Right ventricle myocardium superior (tissue), 1 donor: ENCODE measurements around the gene CUTA. TPM values are rescaled to one million over a fixed set of nuclear protein-coding genes. Genes with fewer than 3 reads are reported as not detected.
"Not testable (repeated sequence)": the region's sequence is repeated elsewhere in the genome, so short reads cannot be mapped to it uniquely, and the experiment has no call there.

Source experiments
- ATAC-seq: fragments of 200-7000 bp; cut with Tn5 transposase; one replicate; pipeline ENCODE4 v1.9.1; 2020; ENCODE audit warnings: mild to moderate bottlenecking; ENCODE audit not compliant: poor library complexity
- DNase-seq: peaks from one replicate; pipeline ENCODE4 v3.0.0-alpha.2; 2020
- intact Hi-C: fragments of 100-400 bp; cut with DNase I; formaldehyde crosslinking; loops from one replicate; pipeline ENCODE4 v1.11.2; 2022
- total RNA-seq: library from RNA; stranded (reverse); fragmentation: NEBNext Ultra II Directional; extraction: Animal tissue kit (Norgen Biotek cat#: 25700); gene quantifications from one replicate; pipeline ENCODE4 v1.2.1, GENCODE V29; 2021
- donor health status: DM: no; HTN: yes; CAD: no; lungs with severe emphysema.

CUTA gene
- total RNA-seq, 1 donor from 2014 or later: 102 TPM

- DNase-seq (no peak), ATAC-seq (no peak)
- intact Hi-C loops: loop anchor here (10.0 kb wide), 1 partner anchor 118 kb away; the partner anchor contains the start of gene RGL2
Measured at GRCh38 chr6:33412140-33413009, 5.5 kb downstream of the CUTA start.

- DNase-seq (no peak), ATAC-seq (no peak)
- intact Hi-C loops: loop anchor here (10.0 kb wide), 1 partner anchor 117 kb away; the partner anchor contains the start of gene RGL2
Measured at GRCh38 chr6:33411632-33412005, 6.3 kb downstream of the CUTA start.

- peak; percentile 79 for ATAC-seq
- no peak for DNase-seq
- intact Hi-C loops: loop anchor here (10.0 kb wide), 1 partner anchor 116 kb away; the partner anchor contains the start of gene RGL2
Measured at GRCh38 chr6:33410711-33411631, 6.9 kb downstream of the CUTA start, which contains the start of gene PHF1. TSS of gene PHF1 (plus strand) at chr6:33411014. CDS start at chr6:33412264, 1,250 bp downstream.

- peak; percentile 99 for DNase-seq
- peak; percentile 92 for ATAC-seq
- intact Hi-C loops: loop anchor here (10.0 kb wide), 1 partner anchor 115 kb away; the partner anchor contains the start of gene RGL2
Measured at GRCh38 chr6:33410050-33410710, 7.7 kb downstream of the CUTA start.

- ATAC-seq (no peak), DNase-seq (no peak)
- intact Hi-C loops: no loop called here
Measured at GRCh38 chr6:33407132-33407718, 10.7 kb downstream of the CUTA start.

- ATAC-seq (no peak), DNase-seq (no peak)
- intact Hi-C loops: no loop called here
Measured at GRCh38 chr6:33406126-33406525, 11.8 kb downstream of the CUTA start.

GRCh38 chr6:33405386-33405940 is 12.4 kb downstream of the CUTA start:
- ATAC-seq: no peak
- DNase-seq: no peak
- intact Hi-C loops: no loop called here

- intact Hi-C loops: no loop called here
- DNase-seq (no peak), ATAC-seq (no peak)
Measured at GRCh38 chr6:33404884-33405283, 13.0 kb downstream of the CUTA start.

GRCh38 chr6:33399881-33400280 is 18.0 kb downstream of the CUTA start:
- DNase-seq, intact Hi-C loops, ATAC-seq: not testable (repeated sequence)

GRCh38 chr6:33398601-33399000 is 19.3 kb downstream of the CUTA start:
- DNase-seq, intact Hi-C loops, ATAC-seq: not testable (repeated sequence)

GRCh38 chr6:33397541-33397940 is 20.4 kb downstream of the CUTA start:
- intact Hi-C loops: no loop called here
- no peak for ATAC-seq
- no peak for DNase-seq

- ATAC-seq: no peak
- DNase-seq: no peak
- intact Hi-C loops: no loop called here
Measured at GRCh38 chr6:33392979-33393378, 24.9 kb downstream of the CUTA start.

- intact Hi-C loops: no loop called here
- ATAC-seq (no peak), DNase-seq (no peak)
Measured at GRCh38 chr6:33392595-33392948, 25.3 kb downstream of the CUTA start.

- no peak for ATAC-seq
Measured at GRCh38 chr6:33391922-33392594, 25.8 kb downstream of the CUTA start.

GRCh38 chr6:33391278-33391921 is 26.5 kb downstream of the CUTA start, which contains the start of gene KIFC1:
TSS of gene KIFC1 (plus strand) at chr6:33391823. CDS start at chr6:33391986, 163 bp downstream.
- intact Hi-C loops: loop anchor here (2.0 kb wide), 1 partner anchor 35 kb away; no protein-coding TSS in a partner anchor
- peak; percentile 99 for DNase-seq
- ATAC-seq: peak; percentile 98

More at GRCh38 chr6:33391922-33392594, 25.8 kb downstream of the CUTA start:
- intact Hi-C loops: loop anchor here (2.0 kb wide), 1 partner anchor 35 kb away; no protein-coding TSS in a partner anchor
- DNase-seq: no peak

- ATAC-seq (no peak), DNase-seq (no peak)
- intact Hi-C loops: loop anchor here (2.0 kb wide), 1 partner anchor 36 kb away; no protein-coding TSS in a partner anchor
Measured at GRCh38 chr6:33390767-33391277, 27.1 kb downstream of the CUTA start.
